DMS53 treated with DMSO at 0.1 percent for 48 hours (cell line): Measurements from ENCODE around the gene CFAP91.

Source experiments
- DNase-seq: peaks from one replicate; lab custom pipeline; 2025; ENCODE audit not compliant: unreplicated experiment; lab: John Stamatoyannopoulos, UW

The CFAP91 gene

GRCh38 chr3:119738741-119739140, 35.9 kb downstream of the CFAP91 start:
- DNase-seq = no peak

- no peak for DNase-seq
Observed at GRCh38 chr3:119741657-119742590, 39.1 kb downstream of the CFAP91 start.

GRCh38 chr3:119743921-119744320, 41.1 kb downstream of the CFAP91 start:
- no peak for DNase-seq

- no peak for DNase-seq
Observed at GRCh38 chr3:119745942-119746341, 43.1 kb downstream of the CFAP91 start.

GRCh38 chr3:119746423-119746822, 43.6 kb downstream of the CFAP91 start:
- no peak for DNase-seq

- no peak for DNase-seq
Observed at GRCh38 chr3:119747357-119747756, 44.5 kb downstream of the CFAP91 start.

- DNase-seq = no peak
Observed at GRCh38 chr3:119748991-119749390, 46.2 kb downstream of the CFAP91 start.

GRCh38 chr3:119751423-119751822, 48.6 kb downstream of the CFAP91 start:
- DNase-seq = no peak
